NT2/D1 (cell line): Measurements from ENCODE around the gene SERPINB12.

Experiments used
- DNase-seq: peaks from one replicate; pipeline ENCODE4 v3.0.0-alpha.2; 2011; ENCODE audit warnings: low read depth, low spot score
- H3K27me3 ChIP-seq: 2 replicates; pipeline ENCODE4 v1.6.0; 2011; ENCODE audit warnings: mild to moderate bottlenecking; ENCODE audit not compliant: insufficient read length, insufficient read depth
- H3K36me3 ChIP-seq: 2 replicates; pipeline ENCODE4 v1.6.1; 2011; ENCODE audit warnings: mild to moderate bottlenecking, low read length, mixed read lengths; ENCODE audit not compliant: insufficient read depth, insufficient read length
- H3K4me1 ChIP-seq: 2 replicates; pipeline ENCODE4 v1.5.1; 2011; ENCODE audit not compliant: insufficient read depth, insufficient read length
- H3K4me3 ChIP-seq: 2 replicates; pipeline ENCODE4 v1.5.1; 2011; ENCODE audit warnings: low read depth; ENCODE audit not compliant: insufficient read length
- H3K9ac ChIP-seq: 2 replicates; pipeline ENCODE4 v1.6.0; 2011; ENCODE audit warnings: low read depth; ENCODE audit not compliant: insufficient read length
- H3K9me3 ChIP-seq: 2 replicates; pipeline ENCODE4 v1.5.1; 2011; ENCODE audit warnings: mild to moderate bottlenecking, low read length; ENCODE audit not compliant: insufficient read depth
- SUZ12 ChIP-seq: IDR thresholded peaks from 2 replicates; pipeline ENCODE4 v1.6.1; 2011; ENCODE audit not compliant: insufficient read length, insufficient read depth; ENCODE audit errors: extremely low read depth
- YY1 ChIP-seq: IDR thresholded peaks from 2 replicates; pipeline ENCODE4 v1.6.1; 2011; ENCODE audit not compliant: insufficient read length, insufficient read depth
- ZNF274 ChIP-seq: IDR thresholded peaks from 2 replicates; pipeline ENCODE4 v1.6.1; 2011; ENCODE audit warnings: mild to moderate bottlenecking, low read depth, low read length

Gene SERPINB12

GRCh38 chr18:63603355-63603754 is 61.2 kb downstream of the SERPINB12 start:
- Histone ChIP-seq H3K4me1 (no peaks in the 10 kb centered on the region), H3K9me3 (no peaks in the 10 kb centered on the region), H3K27me3 (no peaks in the 10 kb centered on the region), H3K9ac (no peak overlapping the region), H3K36me3 (no peaks in the 10 kb centered on the region), H3K4me3 (no peak overlapping the region)
- TF ChIP-seq YY1 (no peak), SUZ12 (no peak), ZNF274 (no peak)
- no peak for DNase-seq

DNA sequence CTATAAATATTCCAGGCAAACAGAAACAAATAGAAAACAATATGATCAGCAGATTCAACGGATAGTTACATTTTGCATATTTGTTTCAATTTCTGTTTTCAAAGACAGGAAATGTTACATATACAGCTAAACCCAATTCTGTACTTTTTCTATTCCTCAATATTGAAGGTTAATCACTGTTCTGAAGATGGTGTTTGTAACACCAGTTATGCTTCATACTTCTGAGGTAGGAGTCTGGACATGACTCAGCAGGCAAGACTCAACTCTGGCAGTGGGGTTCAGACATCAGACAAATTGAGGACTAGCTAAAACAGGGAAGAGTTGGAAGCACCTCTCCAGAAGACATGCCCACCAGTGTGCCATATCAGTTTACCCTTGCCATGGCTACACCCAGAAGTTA is 61.6 kb downstream of the SERPINB12 start:
- TF ChIP-seq YY1: no peak
- no peak for TF ChIP-seq ZNF274
- DNase-seq: no peak
- no peaks in the 10 kb centered on the region for H3K9me3 ChIP-seq
- no peaks in the 10 kb centered on the region for H3K4me1 ChIP-seq
- H3K27me3 ChIP-seq: no peaks in the 10 kb centered on the region
- no peak overlapping the region for H3K4me3 ChIP-seq
- no peaks in the 10 kb centered on the region for H3K36me3 ChIP-seq
- no peak overlapping the region for H3K9ac ChIP-seq

- H3K4me3 ChIP-seq: no peak overlapping the region
- TF ChIP-seq YY1 (no peak), SUZ12 (no peak), ZNF274 (no peak)
- H3K9me3 ChIP-seq: no peaks in the 10 kb centered on the region
- H3K9ac ChIP-seq: no peak overlapping the region
- DNase-seq: no peak
- no peaks in the 10 kb centered on the region for H3K27me3 ChIP-seq
- no peaks in the 10 kb centered on the region for H3K36me3 ChIP-seq
- no peaks in the 10 kb centered on the region for H3K4me1 ChIP-seq
Observed at GRCh38 chr18:63604791-63605567, 62.8 kb downstream of the SERPINB12 start.

- H3K9ac ChIP-seq: no peak overlapping the region
- no peaks in the 10 kb centered on the region for H3K9me3 ChIP-seq
- no peaks in the 10 kb centered on the region for H3K36me3 ChIP-seq
- H3K4me3 ChIP-seq: no peak overlapping the region
- no peaks in the 10 kb centered on the region for H3K27me3 ChIP-seq
- no peaks in the 10 kb centered on the region for H3K4me1 ChIP-seq
- no peak for TF ChIP-seq YY1
- no peak for TF ChIP-seq ZNF274
- no peak for TF ChIP-seq SUZ12
- no peak for DNase-seq
Observed at GRCh38 chr18:63606526-63606925, 64.4 kb downstream of the SERPINB12 start.

DNA sequence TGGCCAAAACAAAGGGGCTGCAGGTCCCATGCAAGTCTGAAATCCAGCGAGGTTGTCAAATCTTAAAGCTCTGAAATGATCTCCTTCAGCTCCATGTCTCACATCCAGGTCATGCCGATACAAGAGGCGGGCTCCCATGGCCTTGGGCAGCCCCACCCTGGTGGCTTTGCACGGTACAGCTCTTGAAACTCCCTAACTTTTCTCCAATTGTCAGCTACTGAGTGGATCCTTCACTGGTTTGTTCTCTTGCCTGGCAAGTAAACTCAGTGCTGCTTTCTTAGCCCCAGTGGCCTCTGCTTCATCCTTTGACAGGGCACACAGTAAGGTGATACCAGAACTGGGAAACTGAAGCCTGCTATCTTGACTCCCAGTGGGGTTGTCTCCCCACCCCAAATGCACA is 71.3 kb downstream of the SERPINB12 start:
- no peak overlapping the region for H3K4me3 ChIP-seq
- TF ChIP-seq SUZ12: no peak
- no peak for TF ChIP-seq YY1
- no peaks in the 10 kb centered on the region for H3K36me3 ChIP-seq
- DNase-seq: no peak
- H3K9ac ChIP-seq: no peak overlapping the region
- no peaks in the 10 kb centered on the region for H3K27me3 ChIP-seq
- no peaks in the 10 kb centered on the region for H3K4me1 ChIP-seq
- H3K9me3 ChIP-seq: no peaks in the 10 kb centered on the region

DNA sequence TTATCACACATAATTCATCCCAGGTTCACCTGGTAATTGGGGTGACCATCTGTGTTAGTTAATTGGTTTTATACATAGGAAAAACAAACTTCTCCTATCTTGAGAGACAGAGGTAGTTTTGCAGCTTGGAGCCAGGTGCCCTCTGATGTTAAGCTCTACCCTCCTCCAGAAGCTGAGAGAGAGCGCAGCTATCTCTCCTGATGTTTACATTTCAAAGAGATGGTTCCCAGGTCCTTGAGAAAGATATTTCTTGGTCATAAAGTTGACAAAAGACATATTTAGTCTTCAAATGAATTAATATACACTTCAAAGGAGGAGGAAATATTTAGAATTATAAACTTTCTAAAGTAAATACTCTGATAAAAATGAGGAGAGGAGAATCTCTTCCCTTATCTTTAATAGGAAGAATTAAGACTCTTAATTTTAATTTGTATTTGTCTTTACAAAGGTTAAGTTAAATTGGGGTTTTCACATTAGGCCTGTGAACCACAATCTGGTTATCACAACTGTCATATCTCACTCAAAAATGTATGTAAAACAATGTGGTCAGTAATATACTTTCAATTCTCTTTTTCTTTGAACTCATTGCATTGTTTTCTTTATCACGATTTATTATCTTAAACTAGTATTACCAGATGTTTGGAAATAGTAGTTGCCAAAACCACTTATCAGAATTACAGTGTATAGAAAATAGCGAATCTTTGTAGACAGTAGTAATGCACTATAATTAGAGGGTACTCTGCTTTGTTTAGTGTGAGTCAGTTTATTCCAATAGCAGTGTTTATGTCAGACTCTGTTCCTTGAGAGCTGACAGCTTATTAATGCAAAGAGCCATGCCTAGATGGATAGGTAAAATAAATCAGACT is 75.1 kb downstream of the SERPINB12 start:
- Histone ChIP-seq H3K4me1 (no peaks in the 10 kb centered on the region), H3K9me3 (no peaks in the 10 kb centered on the region), H3K36me3 (no peaks in the 10 kb centered on the region), H3K4me3 (no peak overlapping the region), H3K9ac (no peak overlapping the region), H3K27me3 (no peaks in the 10 kb centered on the region)
- DNase-seq: no peak
- TF ChIP-seq SUZ12: no peak
- TF ChIP-seq YY1: no peak
- TF ChIP-seq ZNF274: no peak

DNA sequence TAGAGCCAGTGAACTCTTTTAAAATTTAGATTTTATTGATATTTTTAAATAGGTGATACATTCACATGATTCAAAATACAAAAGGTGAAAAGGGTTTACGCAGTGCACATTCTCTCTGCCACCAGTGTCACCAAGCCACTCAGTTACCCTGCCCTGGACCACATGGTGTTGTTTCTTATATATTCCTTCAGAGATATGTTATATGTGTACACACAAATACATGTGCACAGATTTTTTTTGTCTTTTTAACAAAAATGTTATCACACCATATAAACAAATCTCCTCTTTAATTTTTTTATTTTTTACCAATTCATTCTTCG is 75.7 kb downstream of the SERPINB12 start:
- Histone ChIP-seq H3K4me3 (no peak overlapping the region), H3K36me3 (no peaks in the 10 kb centered on the region), H3K9me3 (no peaks in the 10 kb centered on the region), H3K9ac (no peak overlapping the region), H3K27me3 (no peaks in the 10 kb centered on the region), H3K4me1 (no peaks in the 10 kb centered on the region)
- no peak for DNase-seq
- TF ChIP-seq SUZ12: no peak
- no peak for TF ChIP-seq YY1
- TF ChIP-seq ZNF274: no peak
